IPS DF 4.7 (cell line): ENCODE results near the gene DBNDD1.
"Not testable (repeated sequence)": the region's sequence is repeated elsewhere in the genome, so short reads cannot be mapped to it uniquely, and the experiment has no call there.

Source experiments
- DNase-seq: peaks from one replicate; pipeline ENCODE4 v3.0.0-alpha.2; 2013; ENCODE audit warnings: low spot score; ENCODE audit errors: extremely low read depth

Gene DBNDD1

GRCh38 chr16:89993971-89994370, 25.3 kb downstream of the DBNDD1 start:
- no peak for DNase-seq

GRCh38 chr16:89993377-89993776, 25.9 kb downstream of the DBNDD1 start:
- DNase-seq: no peak

GRCh38 chr16:89990799-89991198, 28.5 kb downstream of the DBNDD1 start:
- no peak for DNase-seq

- DNase-seq: no peak
Observed at GRCh38 chr16:89988951-89989350, 30.3 kb downstream of the DBNDD1 start.

GRCh38 chr16:89987169-89987568, 32.1 kb downstream of the DBNDD1 start:
- DNase-seq: no peak

GRCh38 chr16:89986600-89986999, 32.7 kb downstream of the DBNDD1 start:
- DNase-seq: no peak

GRCh38 chr16:89985219-89985618, 34.0 kb downstream of the DBNDD1 start:
- no peak for DNase-seq

GRCh38 chr16:89984216-89984615, 35.0 kb downstream of the DBNDD1 start:
- DNase-seq: no peak

GRCh38 chr16:89983536-89983935, 35.7 kb downstream of the DBNDD1 start:
- no peak for DNase-seq

GRCh38 chr16:89982318-89982717, 36.9 kb downstream of the DBNDD1 start:
- no peak for DNase-seq

- DNase-seq: no peak
Observed at GRCh38 chr16:89981414-89981813, 37.8 kb downstream of the DBNDD1 start.

GRCh38 chr16:89974870-89975269, 44.4 kb downstream of the DBNDD1 start:
- DNase-seq: no peak

- DNase-seq: no peak
Observed at GRCh38 chr16:89973654-89974335, 45.5 kb downstream of the DBNDD1 start.

GRCh38 chr16:89973235-89973634, 46.0 kb downstream of the DBNDD1 start:
- DNase-seq: no peak

- no peak for DNase-seq
Observed at GRCh38 chr16:89972244-89973234, 46.7 kb downstream of the DBNDD1 start.

- no peak for DNase-seq
Observed at GRCh38 chr16:89971495-89972243, 47.6 kb downstream of the DBNDD1 start.

- DNase-seq: no peak
Observed at GRCh38 chr16:89969741-89970410, 49.4 kb downstream of the DBNDD1 start.

GRCh38 chr16:89968074-89968473, 51.2 kb downstream of the DBNDD1 start:
- DNase-seq: not testable (repeated sequence)

GRCh38 chr16:89967436-89967835, 51.8 kb downstream of the DBNDD1 start:
- not testable (repeated sequence) for DNase-seq

GRCh38 chr16:89966756-89967155, 52.5 kb downstream of the DBNDD1 start:
- DNase-seq: no peak
